Medulla oblongata (tissue), 1 donor: ENCODE measurements around the gene PRKCQ.
A peak's percentile ranks its signal among the peaks of the same experiment; 100 is the strongest.

ENCODE experiments used
- DNase-seq: peaks from one replicate; pipeline ENCODE4 v3.0.0-alpha.2; 2015; ENCODE audit errors: extremely low spot score

Gene PRKCQ

GRCh38 chr10:6567884-6568283, 12.2 kb downstream of the PRKCQ start:
- DNase-seq, result no peak

DNA sequence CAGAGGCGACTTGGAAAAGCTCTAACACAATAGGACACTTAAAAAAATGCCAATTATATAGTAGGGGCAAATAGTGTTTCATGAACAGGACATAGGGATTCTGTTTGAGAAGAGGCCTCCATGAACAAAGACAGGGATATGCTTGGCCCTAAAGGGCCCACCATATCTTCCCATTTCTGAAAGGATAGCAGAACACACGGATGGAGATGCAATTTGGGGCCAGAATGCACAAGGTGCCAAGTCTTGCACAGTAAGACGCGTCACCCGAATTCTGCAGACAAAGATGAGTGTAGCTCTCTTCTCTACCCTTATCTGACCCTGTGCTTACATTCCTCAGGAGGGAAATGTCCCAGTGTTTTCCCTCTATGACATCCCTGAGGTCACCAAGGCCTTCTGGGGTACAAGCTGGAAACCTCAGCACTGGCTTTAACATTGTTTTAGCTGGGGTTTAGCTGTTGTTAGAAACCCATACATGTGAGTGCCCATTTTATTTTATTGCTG, 12.8 kb downstream of the PRKCQ start:
- DNase-seq, result no peak

DNA sequence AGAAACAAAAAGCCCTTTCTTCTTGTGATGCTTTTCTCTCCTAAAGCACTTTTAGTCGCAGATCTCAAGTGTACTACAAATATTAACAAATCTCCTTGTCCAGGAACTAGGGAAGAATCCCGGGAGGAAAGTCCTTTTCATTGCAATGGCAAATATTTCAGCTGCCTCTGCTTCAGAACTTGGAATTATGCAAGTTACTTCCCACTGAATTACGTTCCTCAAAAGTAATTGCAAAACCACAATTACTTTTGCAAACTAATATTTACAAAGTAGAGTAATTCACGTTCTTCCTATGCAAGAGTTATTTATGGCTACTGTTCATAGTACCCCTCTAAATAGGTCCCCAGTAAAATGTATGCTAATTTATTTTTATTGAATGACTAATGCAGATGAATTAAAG, 14.5 kb downstream of the PRKCQ start:
- DNase-seq, result no peak

GRCh38 chr10:6564367-6564766, 15.7 kb downstream of the PRKCQ start:
- DNase-seq, result no peak

- no peak for DNase-seq
These were observed 16.3 kb downstream of the PRKCQ start for GRCh38 chr10:6563731-6564130.

DNA sequence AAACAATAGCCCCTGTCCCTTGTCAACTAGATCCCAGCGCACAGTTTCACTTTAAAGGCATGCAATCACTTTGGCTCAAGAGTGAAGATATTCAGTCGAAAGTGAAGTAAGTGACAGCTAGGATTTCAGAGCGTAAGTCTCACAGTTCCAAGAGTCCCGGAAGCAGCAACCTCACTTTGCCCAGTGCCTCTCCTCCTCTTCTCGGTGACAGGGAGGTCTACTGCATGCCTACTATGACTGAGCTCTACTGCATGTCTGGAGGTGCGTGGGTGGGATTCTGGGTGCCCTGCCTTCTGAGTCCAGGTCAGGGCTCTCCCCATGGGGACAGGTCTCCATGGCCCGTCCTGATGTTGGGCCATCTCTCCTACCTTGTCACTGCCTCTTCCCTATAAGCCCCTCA, 17.0 kb downstream of the PRKCQ start:
- DNase-seq, result no peak

DNA sequence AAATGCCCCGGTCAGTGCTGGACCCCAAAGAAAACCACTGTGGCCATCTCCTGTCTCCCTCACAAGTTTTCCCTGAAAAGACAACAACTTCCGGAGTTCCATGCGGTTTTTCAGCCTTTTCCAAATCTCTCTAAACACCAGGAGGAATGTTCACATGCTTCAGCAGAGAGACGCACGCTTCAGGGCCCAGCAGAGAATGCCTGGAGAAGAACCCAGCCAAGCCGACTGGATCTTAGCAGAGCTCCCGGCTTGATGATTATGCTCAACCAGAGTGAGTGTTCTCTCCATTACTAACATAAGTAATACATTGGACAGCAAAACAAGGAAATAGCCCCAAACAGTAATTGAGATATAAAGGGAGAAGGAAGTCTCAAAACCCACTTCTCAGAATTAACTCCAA, 17.9 kb downstream of the PRKCQ start:
- DNase-seq, result no peak

DNA sequence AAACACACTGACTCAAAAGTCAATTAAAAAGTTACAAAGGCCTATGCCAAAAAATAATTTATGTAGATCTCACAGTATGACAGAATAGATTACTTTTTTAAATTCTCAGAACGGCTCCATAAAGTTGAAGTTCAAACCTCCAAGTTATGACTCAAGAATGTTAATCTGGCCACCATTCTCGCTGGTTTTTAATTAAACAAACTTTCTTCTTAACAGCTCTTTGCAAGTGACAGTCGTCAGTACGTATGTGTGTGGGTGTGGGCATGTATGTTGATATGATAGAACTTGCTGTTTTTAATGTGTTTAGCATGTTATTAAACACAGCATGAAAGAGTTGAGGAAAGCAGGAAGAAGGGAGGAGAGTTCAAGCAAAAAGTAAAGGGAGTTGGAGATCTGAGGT, 18.5 kb downstream of the PRKCQ start:
- no peak for DNase-seq

- DNase-seq, result no peak
These were observed 21.2 kb downstream of the PRKCQ start for GRCh38 chr10:6558759-6559461.

DNA sequence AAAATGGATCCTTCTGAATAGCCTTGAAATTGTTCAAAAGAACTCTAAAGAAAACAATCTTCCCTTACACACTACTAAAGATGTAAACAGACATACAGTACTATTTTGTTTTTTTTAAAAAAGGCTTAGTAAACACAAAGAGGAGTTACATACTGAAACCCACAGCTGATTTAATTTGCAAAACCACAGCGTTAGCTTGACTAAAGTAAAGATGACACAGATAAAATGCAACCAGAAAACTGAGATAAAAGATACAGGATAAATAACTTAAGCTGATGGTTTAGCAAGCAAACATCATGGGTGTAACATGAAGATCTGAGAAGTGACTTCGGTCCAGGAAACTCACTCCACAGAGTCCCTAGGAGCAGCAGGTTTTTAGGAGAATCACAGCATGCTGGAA, 21.8 kb downstream of the PRKCQ start:
- DNase-seq, result no peak

GRCh38 chr10:6553937-6554336, 26.1 kb downstream of the PRKCQ start:
- no peak for DNase-seq

- no peak for DNase-seq
These were observed 36.6 kb downstream of the PRKCQ start for GRCh38 chr10:6543431-6544005.

DNA sequence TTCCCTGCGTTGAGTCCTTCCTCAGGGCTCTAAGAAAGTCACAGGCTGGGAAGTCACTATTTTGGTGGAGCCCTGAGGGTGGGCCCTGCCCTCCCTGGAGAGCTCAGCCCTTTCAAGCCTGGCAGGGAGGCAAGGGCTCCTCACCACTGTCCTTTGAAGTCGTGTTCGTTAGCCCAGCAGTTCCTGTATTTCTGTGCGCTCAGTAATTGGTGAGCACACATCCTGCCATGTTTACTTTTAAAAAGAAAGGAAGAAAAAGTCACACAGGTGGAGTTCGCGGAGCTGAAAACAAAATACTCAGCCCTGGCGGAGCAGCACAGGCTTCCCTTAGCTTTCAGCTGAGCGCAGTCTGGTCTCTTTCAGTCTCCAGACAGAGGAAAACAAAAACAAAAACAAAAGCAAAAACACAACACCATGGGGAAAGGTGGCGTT, 37.1 kb downstream of the PRKCQ start:
- no peak for DNase-seq

DNA sequence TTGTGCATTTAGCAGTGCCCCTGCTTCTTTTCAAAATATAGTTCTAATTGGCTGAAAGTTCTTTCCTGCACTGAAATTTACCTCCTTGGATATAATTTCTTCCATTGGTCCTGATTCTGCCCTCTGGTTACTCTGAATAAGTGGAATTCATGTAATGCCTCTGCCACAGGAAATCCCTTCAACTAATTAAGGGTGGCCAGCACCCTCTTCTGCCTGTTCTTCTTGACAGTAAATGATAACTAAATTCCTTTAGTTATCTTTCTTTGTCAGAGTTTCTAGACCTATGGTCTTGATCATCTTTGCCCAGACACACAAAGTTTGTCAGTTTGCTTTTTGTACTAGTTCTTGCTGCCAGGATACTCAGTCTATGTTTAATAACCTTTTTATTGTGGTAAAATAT, 40.2 kb downstream of the PRKCQ start:
- no peak for DNase-seq

GRCh38 chr10:6537770-6538169, 42.3 kb downstream of the PRKCQ start:
- peak; percentile 33 for DNase-seq

DNA sequence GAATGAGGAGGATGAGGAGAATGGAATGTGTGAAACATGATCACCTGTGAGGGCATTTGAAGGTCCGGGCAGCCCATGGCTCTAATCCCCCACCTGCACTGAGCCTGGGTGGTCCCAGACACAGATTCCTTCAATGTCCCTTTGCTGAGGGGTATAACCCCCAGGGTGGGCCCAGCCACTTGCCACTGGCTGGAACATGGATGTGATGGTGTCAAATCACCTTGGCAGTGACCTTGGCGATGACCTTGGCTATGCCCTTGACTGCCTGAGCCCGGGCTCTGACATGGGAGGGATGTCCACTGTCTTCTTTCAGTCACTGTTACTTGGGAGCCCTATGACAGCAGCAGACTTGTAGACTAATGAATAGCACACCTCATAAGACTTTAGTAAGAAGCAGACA, 44.0 kb downstream of the PRKCQ start:
- no peak for DNase-seq

GRCh38 chr10:6535156-6535764, 44.8 kb downstream of the PRKCQ start:
- DNase-seq, result no peak

- DNase-seq, result no peak
These were observed 47.8 kb downstream of the PRKCQ start for GRCh38 chr10:6532321-6532720.

DNA sequence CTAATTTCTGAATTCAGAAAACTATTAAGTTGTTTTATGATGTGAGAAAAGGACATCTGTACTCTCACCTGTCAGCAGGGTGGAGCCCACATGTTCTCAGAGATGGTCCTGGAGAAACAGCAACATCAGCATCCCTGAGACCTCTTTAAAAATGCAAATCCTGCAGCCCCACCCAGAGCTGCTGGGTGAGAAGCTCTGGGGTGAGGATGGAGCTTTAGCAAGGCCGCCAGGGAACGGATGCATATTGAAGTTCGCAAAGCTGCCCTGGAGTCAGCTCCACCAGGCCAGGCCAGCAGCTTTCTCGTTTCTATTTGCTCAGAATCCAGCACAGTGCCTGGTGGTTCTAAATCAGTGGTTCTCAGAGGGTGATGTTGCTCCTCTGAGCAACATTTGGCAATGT, 49.1 kb downstream of the PRKCQ start:
- no peak for DNase-seq

DNA sequence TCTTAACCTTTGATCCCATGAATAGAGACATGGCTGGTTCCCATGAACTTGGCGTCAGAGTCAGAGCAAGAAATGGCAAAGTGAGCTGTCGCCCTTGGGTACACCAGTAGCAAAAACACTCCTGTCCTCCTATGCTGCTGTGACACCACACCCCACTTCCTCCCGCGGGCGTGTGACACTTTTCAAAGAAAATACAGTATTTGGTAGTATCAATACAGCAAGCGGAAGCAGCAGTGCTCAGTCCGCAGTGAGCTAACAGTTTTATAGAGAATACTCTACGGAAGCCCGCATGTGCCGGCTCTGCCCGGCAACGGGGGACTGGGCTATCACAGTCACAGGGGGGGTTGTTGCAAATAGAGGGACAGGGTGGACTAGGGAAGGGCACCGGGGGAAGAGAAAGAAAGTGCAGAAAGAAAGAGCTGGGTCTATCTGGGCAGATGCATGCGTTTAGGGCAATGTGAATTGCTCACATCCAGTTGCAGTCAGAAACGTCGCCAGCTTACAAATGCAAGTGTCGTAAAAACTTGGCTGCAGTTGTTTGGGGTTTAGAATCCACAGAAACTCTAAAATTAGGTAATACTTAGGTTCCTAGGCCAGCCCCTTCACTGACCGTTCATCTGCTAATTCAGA, 49.8 kb downstream of the PRKCQ start:
- no peak for DNase-seq

- DNase-seq, result no peak
These were observed 51.7 kb downstream of the PRKCQ start for GRCh38 chr10:6528198-6528950.

GRCh38 chr10:6525599-6526165, 54.4 kb downstream of the PRKCQ start:
- DNase-seq, result no peak
